DMS79 treated with DMSO at 0.1 percent for 48 hours (cell line): ENCODE results near the gene MAN1C1.
"Not testable (repeated sequence)": the region's sequence is repeated elsewhere in the genome, so short reads cannot be mapped to it uniquely, and the experiment has no call there.

Experiments used
- DNase-seq: peaks from one replicate; lab custom pipeline; 2025; lab: John Stamatoyannopoulos, UW

MAN1C1 gene

GRCh38 chr1:25657883-25658760, 41.5 kb downstream of the MAN1C1 start:
- no peak for DNase-seq

DNA sequence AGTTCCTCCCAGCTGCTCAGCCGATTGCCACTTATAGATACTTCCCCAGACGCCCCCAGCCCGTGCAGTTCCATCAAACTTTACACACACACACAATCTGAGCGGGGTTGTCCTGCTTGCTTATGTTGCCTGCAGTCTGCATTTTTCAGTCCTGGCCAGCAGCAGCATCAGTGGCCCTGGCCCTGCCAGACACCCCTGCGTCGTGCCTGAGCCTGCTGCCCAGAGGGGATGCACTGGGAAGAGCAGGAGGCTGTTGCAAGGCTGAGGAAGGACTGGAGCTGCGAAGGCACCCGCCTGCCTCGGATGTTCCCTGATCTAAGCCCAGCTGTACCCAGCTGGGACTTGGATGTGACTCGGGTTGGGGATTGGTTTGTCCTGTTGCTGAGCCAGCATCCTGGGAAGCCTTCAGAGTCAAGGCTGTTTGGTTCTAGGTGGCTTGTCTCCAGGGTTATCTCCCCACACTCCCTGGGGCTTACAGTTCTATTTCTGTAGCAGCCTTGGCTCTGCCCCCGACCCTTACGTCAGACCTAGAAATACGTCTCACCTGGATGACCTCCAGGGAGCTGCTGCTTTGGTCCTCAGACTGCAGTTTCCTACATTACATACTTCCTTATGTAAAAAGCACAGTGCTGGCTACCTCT, 42.3 kb downstream of the MAN1C1 start:
- no peak for DNase-seq

GRCh38 chr1:25661043-25661815, 44.6 kb downstream of the MAN1C1 start:
- DNase-seq = no peak

DNA sequence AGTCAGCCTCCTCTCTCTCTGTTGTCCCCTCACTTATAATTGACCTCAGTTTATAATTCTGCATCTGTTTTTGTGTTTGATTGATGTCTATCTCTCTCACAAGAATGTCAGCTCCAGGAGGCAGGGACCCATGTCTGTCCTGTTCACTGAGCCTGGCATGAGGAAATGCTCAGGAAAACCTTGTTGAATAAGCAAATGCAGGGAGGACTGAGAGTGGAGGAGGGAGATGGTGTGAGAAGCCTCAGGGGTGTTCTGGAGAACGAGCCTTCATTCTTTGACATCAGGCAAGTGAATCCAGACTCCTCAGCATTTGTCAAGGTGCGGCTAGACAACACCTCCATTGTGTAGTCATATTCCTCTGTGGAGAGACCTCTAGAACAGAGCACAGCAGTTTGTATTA, 45.5 kb downstream of the MAN1C1 start:
- no peak for DNase-seq

- not testable (repeated sequence) for DNase-seq
Measured at GRCh38 chr1:25662959-25663358, 46.4 kb downstream of the MAN1C1 start.

DNA sequence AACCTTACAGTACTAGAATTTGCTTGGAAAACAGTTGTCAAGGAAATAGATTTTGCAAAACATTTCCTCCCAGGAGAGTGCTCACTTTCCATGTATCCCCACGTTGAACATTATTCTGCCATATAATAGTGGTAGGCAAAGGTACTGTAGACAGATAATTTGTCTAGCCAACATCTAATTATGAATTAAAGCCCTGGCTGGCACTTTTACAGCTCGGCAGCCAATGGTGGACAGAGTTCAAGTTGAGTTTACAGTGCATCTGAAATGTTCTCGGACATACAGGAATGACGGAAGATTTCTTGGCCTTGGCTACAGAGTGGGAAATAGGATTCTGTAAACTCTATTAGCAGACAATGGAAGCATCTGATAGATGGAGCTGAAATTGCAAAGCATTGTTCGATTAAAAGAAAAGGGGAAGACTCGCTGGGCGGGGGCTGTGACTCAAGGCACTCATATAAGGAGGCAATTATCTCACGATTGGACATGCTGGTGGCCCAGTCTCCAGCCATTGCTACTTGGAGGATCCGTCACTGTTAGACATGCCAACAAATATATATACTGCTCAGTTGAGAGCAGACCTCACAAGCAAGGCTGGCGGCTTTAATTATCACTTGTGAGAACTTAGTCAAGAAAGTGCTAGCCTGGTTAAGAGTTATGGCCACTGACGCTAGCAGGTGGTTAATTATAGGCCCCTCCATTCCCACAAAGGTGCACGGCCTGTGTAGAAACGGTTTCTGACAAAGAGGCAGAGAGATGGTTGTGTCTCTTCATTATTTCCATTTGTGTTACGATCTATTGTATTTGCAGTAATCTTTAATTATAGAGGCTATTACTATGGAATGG, 48.0 kb downstream of the MAN1C1 start:
- no peak for DNase-seq

- no peak for DNase-seq
Measured at GRCh38 chr1:25666460-25666859, 49.9 kb downstream of the MAN1C1 start.

- no peak for DNase-seq
Measured at GRCh38 chr1:25668931-25669573, 52.5 kb downstream of the MAN1C1 start.

GRCh38 chr1:25669781-25670567, 53.4 kb downstream of the MAN1C1 start:
- no peak for DNase-seq

GRCh38 chr1:25671929-25672328, 55.3 kb downstream of the MAN1C1 start:
- DNase-seq = no peak

DNA sequence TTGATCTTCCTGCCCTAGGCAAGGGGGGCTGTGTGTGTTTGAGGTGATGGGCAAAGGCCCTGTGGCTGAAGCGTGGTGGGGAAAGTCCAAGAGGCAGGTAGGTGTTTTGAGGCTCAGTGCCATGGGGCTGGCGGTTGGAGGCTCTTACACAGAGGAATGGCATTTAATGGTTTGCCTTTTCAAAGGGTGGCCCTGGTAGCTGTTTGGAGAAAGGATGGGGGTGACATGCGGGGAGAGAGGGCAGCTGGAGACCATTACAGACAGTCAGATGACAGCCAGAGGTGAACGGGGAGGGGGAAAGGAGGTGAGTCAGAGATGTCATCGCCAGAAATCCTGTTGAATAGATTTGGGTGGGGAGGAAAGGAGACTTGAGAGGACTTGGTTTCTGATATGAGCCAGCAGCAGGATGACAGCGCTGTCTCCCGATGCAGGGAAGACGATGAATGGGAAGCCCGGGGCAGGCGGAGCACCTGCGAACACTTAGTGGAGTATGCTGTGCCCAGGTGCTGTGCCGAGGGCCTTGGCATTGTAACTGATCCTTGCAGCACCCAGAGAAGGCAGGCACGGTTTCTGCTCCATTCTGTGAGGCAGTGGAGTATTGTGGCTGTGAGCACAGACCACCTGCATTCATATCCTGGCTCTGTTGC, 56.3 kb downstream of the MAN1C1 start:
- DNase-seq = no peak

DNA sequence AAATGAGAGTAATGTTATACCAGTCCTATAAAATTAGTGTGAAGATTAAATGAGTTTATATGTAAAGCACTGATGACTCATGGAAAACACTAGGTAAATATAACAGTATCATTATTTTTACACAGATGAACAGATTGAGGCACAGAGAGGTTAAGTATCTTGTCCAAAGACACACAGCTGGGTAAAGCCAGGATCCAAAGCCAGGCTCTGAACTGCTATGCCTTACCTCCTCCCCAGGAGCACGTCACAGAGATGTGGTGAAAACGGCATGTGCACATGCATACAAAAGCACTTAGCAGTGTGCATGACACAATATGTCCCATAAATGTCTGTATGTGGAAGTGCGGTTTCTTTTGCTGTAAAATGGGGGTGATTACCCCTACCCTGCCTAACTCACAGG, 56.9 kb downstream of the MAN1C1 start:
- DNase-seq = no peak

DNA sequence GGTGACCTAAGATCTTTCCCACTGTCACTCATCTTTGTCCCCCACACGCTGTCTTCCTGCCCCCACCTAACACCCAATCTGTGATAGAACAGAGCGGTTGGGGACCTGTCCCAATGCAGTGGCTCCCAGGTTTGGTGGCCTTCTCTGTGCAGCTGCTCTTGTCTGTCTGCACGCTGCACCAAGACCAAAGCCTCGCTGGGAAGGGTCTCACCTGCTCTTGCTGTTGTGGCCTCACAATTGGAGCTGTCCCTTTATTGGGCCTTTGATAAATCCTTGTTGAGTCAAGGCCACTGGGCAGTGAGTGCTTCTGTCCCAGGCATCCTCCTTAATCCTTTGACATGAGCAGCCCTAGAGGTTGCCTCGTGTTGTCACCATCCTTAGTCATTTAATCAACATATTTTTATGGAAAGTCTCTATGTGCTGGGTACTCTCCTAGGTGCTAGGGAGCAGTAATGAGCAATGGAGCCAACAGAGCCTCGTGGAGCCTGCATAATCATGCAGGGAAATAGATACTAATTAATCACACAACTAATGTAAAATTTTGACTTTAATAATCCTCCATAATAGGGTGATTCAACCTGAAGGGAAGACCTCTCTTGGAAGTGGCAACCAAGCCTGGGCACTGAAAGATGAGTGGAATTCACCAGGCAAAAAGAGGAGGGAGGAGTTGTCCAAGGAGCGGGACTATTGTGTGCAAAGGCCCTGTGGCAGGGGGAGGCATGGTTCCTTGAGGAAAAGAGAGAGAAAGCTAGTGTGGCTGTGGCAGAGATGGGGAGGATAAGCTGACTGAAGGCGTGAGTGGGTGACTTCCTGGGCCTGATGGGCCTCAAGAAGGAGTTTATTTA, 57.6 kb downstream of the MAN1C1 start:
- DNase-seq = no peak

- no peak for DNase-seq
Measured at GRCh38 chr1:25674807-25675084, 58.2 kb downstream of the MAN1C1 start.

GRCh38 chr1:25675729-25676476, 59.3 kb downstream of the MAN1C1 start:
- DNase-seq = no peak

DNA sequence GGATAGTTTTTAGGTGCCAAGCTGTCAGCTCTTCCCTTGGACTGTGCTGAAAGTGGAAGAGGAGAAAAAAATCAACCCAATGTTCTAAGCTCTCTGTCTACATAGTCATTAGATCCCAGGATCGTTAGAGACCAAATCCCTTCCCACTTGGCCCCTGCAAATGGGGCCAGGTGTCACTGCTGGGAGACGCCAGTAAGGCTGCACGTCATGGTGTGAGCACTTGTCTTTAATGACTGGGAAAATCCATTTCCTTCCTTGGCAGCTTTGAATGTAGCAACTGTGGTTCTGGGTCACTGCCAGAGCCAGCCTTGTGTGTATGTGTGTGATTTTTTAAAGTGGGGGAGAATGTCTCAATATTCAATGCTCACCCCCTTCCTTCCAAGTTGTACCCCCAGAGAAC, 59.9 kb downstream of the MAN1C1 start:
- DNase-seq = peak; percentile 87

- DNase-seq = no peak
Measured at GRCh38 chr1:25677193-25677773, 60.7 kb downstream of the MAN1C1 start.

DNA sequence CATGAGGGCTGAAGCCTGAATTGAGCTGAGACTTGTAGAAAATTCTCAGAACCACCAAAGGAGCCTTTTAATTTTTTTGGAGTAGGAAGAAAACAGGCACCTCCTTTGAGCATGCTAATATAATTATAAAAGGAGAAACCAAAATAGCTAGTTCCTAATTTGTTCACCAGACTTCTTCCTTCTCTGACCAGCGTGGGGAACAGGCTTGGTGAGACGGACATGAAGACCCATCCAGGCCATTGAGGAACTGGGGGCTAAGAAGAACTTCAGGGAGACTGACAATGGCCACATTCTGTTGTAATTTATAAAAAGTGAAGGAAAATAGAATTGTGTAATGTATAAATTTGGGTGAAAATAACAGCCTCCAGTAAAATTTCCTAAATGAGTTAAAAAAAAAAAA, 62.6 kb downstream of the MAN1C1 start:
- DNase-seq = no peak
